H9 (cell line): ENCODE results near the gene SAXO1. TPM values are rescaled to one million over a fixed set of nuclear protein-coding genes. Genes with fewer than 3 reads are reported as not detected.

Source experiments
- DNase-seq: peaks from one replicate; pipeline ENCODE4 v3.0.0-alpha.2; 2017
- H2AFZ ChIP-seq: one replicate; pipeline ENCODE4 v1.6.1; 2013; ENCODE audit warnings: mild to moderate bottlenecking, low read length, control low read depth, moderate library complexity
- H2AK5ac ChIP-seq: 2 replicates; pipeline ENCODE4 v1.6.1; 2013; ENCODE audit warnings: low read length, control low read depth, mixed read lengths; ENCODE audit not compliant: insufficient read length
- H2BK120ac ChIP-seq: one replicate; pipeline ENCODE4 v1.6.1; 2013; ENCODE audit warnings: low read depth, mild to moderate bottlenecking, low read length, control low read depth, inconsistent platforms; ENCODE audit not compliant: poor library complexity, severe bottlenecking
- H2BK12ac ChIP-seq: 2 replicates; pipeline ENCODE4 v1.6.1; 2013; ENCODE audit warnings: low read length, control low read depth, mixed read lengths, low read depth; ENCODE audit not compliant: insufficient read length
- H2BK15ac ChIP-seq: 2 replicates; pipeline ENCODE4 v1.6.1; 2013; ENCODE audit warnings: low read depth, low read length, control low read depth
- H2BK20ac ChIP-seq: one replicate; pipeline ENCODE4 v1.6.1; 2013; ENCODE audit warnings: low read depth, mild to moderate bottlenecking, low read length, control low read depth, inconsistent platforms; ENCODE audit not compliant: poor library complexity, severe bottlenecking
- H2BK5ac ChIP-seq: 2 replicates; pipeline ENCODE4 v1.6.1; 2013; ENCODE audit warnings: low read length, control low read depth, mixed read lengths; ENCODE audit not compliant: insufficient read length
- H3K14ac ChIP-seq: 2 replicates; pipeline ENCODE4 v1.6.1; 2013; ENCODE audit warnings: low read length, control low read depth; ENCODE audit not compliant: insufficient read depth
- H3K18ac ChIP-seq: 2 replicates; pipeline ENCODE4 v1.6.1; 2013; ENCODE audit warnings: low read depth, mild to moderate bottlenecking, mixed read lengths, low read length, control low read depth; ENCODE audit not compliant: insufficient read length
- H3K23ac ChIP-seq: 2 replicates; pipeline ENCODE4 v1.6.1; 2013; ENCODE audit warnings: low read length, control low read depth, mixed read lengths, low read depth; ENCODE audit not compliant: insufficient read length
- H3K23me2 ChIP-seq: 2 replicates; pipeline ENCODE4 v1.6.1; 2013; ENCODE audit warnings: low read depth, mild to moderate bottlenecking, mixed read lengths, low read length, control low read depth; ENCODE audit not compliant: insufficient read length, poor library complexity, severe bottlenecking
- H3K27ac ChIP-seq: 2 replicates; pipeline ENCODE4 v1.5.1; 2013; ENCODE audit warnings: low read length, control low read depth, mixed read lengths, low read depth; ENCODE audit not compliant: insufficient read length
- H3K27me3 ChIP-seq: 2 replicates; pipeline ENCODE4 v1.6.1; 2013; ENCODE audit warnings: low read length, control low read depth, inconsistent platforms; ENCODE audit not compliant: insufficient read depth
- H3K4ac ChIP-seq: 2 replicates; pipeline ENCODE4 v1.6.1; 2013; ENCODE audit warnings: low read depth, mild to moderate bottlenecking, control low read depth, inconsistent platforms, low read length, moderate library complexity
- H3K4me1 ChIP-seq: 2 replicates; pipeline ENCODE4 v1.6.1; 2013; ENCODE audit warnings: low read length, control low read depth, inconsistent platforms; ENCODE audit not compliant: insufficient read depth
- H3K4me2 ChIP-seq: 2 replicates; pipeline ENCODE4 v1.6.1; 2013; ENCODE audit warnings: low read length, control low read depth, mixed read lengths; ENCODE audit not compliant: insufficient read length, insufficient read depth
- H3K56ac ChIP-seq: 2 replicates; pipeline ENCODE4 v1.6.1; 2013; ENCODE audit warnings: low read depth, mild to moderate bottlenecking, mixed read lengths, low read length, control low read depth; ENCODE audit not compliant: insufficient read length
- H3K79me1 ChIP-seq: 2 replicates; pipeline ENCODE4 v1.6.1; 2013; ENCODE audit warnings: low read depth, mild to moderate bottlenecking, moderate library complexity, low read length, control low read depth, inconsistent platforms; ENCODE audit not compliant: insufficient read depth, poor library complexity, severe bottlenecking
- H3K79me2 ChIP-seq: 2 replicates; pipeline ENCODE4 v1.6.1; 2013; ENCODE audit warnings: low read length, control low read depth, inconsistent platforms; ENCODE audit not compliant: insufficient read depth
- H3K9ac ChIP-seq: 2 replicates; pipeline ENCODE4 v1.6.1; 2013; ENCODE audit warnings: low read length, control low read depth, mixed read lengths; ENCODE audit not compliant: insufficient read length; ENCODE audit errors: extremely low read depth
- H3K9me3 ChIP-seq: one replicate; pipeline ENCODE4 v1.6.1; 2013; ENCODE audit warnings: low read depth, low read length, inconsistent platforms; ENCODE audit not compliant: control insufficient read depth
- H3T11ph ChIP-seq: one replicate; pipeline ENCODE4 v1.6.1; 2013; ENCODE audit warnings: mild to moderate bottlenecking, low read length, control low read depth, inconsistent platforms
- H4K20me1 ChIP-seq: one replicate; pipeline ENCODE4 v1.6.1; 2013; ENCODE audit not compliant: control insufficient read depth, insufficient read length, insufficient read depth
- H4K5ac ChIP-seq: 2 replicates; pipeline ENCODE4 v1.6.1; 2013; ENCODE audit warnings: low read depth, mild to moderate bottlenecking, mixed read lengths, low read length, control low read depth; ENCODE audit not compliant: insufficient read length
- H4K8ac ChIP-seq: replicated peaks from 2 replicates; pipeline ENCODE4 v1.6.1; 2013; ENCODE audit warnings: low read length, control low read depth, mixed read lengths, low read depth; ENCODE audit not compliant: insufficient read length
- H4K91ac ChIP-seq: 2 replicates; pipeline ENCODE4 v1.6.1; 2013; ENCODE audit warnings: low read depth, mild to moderate bottlenecking, moderate library complexity, mixed read lengths, low read length, control low read depth; ENCODE audit not compliant: insufficient read length
- H3K27ac Mint-ChIP-seq, 3 experiments: 2 replicates in 2 of 3; 3 replicates in 1 of 3; pipeline ENCODE4 v1.8.0; 2020 to 2021; ENCODE audit warnings: mixed read lengths in 3 of 3, mild to moderate bottlenecking in 1 of 3, moderate library complexity in 1 of 3
- H3K27me3 Mint-ChIP-seq: 2 replicates; pipeline ENCODE4 v1.8.0; 2021; ENCODE audit warnings: low read depth, mild to moderate bottlenecking, moderate library complexity, mixed read lengths
- H3K36me3 Mint-ChIP-seq, 3 experiments: 2 replicates in 2 of 3; 3 replicates in 1 of 3; pipeline ENCODE4 v1.8.0; 2020 to 2021; ENCODE audit warnings: low read depth in 3 of 3, mixed read lengths in 3 of 3; ENCODE audit not compliant: insufficient read depth in 1 of 3
- H3K4me1 Mint-ChIP-seq, 2 experiments: 2 replicates each; pipeline ENCODE4 v1.8.0; 2020; ENCODE audit warnings: mixed read lengths in 2 of 2
- H3K4me3 Mint-ChIP-seq, 2 experiments: 2 replicates in 1 of 2; 3 replicates in 1 of 2; pipeline ENCODE4 v1.8.0; 2020 to 2021; ENCODE audit warnings: mild to moderate bottlenecking in 2 of 2, mixed read lengths in 2 of 2, moderate library complexity in 1 of 2
- H3K9me3 Mint-ChIP-seq, 2 experiments: 2 replicates in 1 of 2; 3 replicates in 1 of 2; pipeline ENCODE4 v1.8.0; 2020; ENCODE audit warnings: mild to moderate bottlenecking in 2 of 2, mixed read lengths in 2 of 2, moderate library complexity in 1 of 2
- WGBS: extraction: QIAGEN DNeasy Blood & Tissue Kit; methylation state at CpG from one replicate; pipeline ENCODE4 v1.1.7; 2013; ENCODE audit warnings: missing lambda C conversion rate, low lambda C conversion rate, mixed read lengths; ENCODE audit not compliant: insufficient read length; ENCODE audit errors: extremely low coverage; 5-methylcytosine and 5-hydroxymethylcytosine counted together
- total RNA-seq: library from RNA; stranded (reverse); gene quantifications from 2 replicates; pipeline ENCODE4 v1.2.1, GENCODE V29; 2021
- TF ChIP-seq, protein P1 (sequence below): fragments of 200-600 bp; sonication (generic); conservative IDR thresholded peaks from 3 replicates; pipeline ENCODE4 v1.8.0; 2021; ENCODE audit warnings: antibody characterized with exemption, mild to moderate bottlenecking

SAXO1 gene
- total RNA-seq, 1 experiment from 2014 or later = 0.09 TPM

DNA sequence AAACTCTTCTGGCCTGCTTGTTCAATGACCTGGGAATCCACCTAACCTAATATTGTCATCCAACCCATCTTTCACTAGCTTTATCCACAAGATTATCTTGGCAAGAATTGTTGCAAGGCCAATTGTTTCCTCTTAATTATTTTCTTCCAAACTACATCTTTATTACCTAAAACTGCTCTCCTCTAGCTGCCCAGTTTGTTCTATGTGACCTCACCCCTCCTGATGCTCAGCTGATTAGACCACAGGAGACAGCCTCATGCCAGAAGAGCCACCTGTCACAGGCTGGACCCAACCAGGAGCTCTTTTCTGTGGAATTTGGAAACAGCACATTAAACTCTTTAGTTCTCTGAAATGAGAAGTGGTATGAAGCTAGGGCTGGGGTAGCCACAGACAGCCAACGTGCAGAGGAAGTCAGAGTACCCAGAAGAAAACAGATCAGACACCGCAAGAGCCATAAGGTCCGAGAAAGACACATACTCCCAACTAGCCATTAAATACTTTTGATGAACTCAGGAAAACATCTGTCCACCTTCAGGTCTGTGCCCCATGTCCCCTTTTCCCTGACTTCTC lies 12.0 kb downstream of the SAXO1 start:
- Histone ChIP-seq H3K23ac (no peak overlapping the region), H2BK20ac (no peak overlapping the region), H2BK5ac (no peak overlapping the region), H3K27ac (no peak overlapping the region), H3K27me3 (no peaks in the 10 kb centered on the region), H3K79me1 (no peaks in the 10 kb centered on the region), H2BK12ac (no peak overlapping the region), H3K23me2 (no peaks in the 10 kb centered on the region), H4K20me1 (no peaks in the 10 kb centered on the region), H4K8ac (no peak overlapping the region), H3K18ac (no peak overlapping the region), H2BK120ac (no peak overlapping the region), H3K9ac (no peak overlapping the region), H3K14ac (no peak overlapping the region), H2AFZ (no peak overlapping the region), H4K91ac (no peak overlapping the region), H3K79me2 (no peaks in the 10 kb centered on the region), H3K56ac (no peak overlapping the region), H3T11ph (no peak overlapping the region), H4K5ac (no peak overlapping the region), H3K4me1 (no peaks in the 10 kb centered on the region), H2BK15ac (no peak overlapping the region), H3K4ac (no peak overlapping the region), H3K9me3 (no peaks in the 10 kb centered on the region), H3K4me2 (no peak overlapping the region), H2AK5ac (no peak overlapping the region)
- Mint-ChIP-seq H3K36me3 (no peaks in the 10 kb centered on the region), H3K9me3 (no peaks in the 10 kb centered on the region), H3K4me3 (no peak overlapping the region), H3K27ac (no peak overlapping the region), H3K27me3 (peaks cover 3% of the 10 kb centered on the region), H3K4me1 (no peaks in the 10 kb centered on the region)
- DNase-seq = no peak
- no CpG with 5 or more reads among the region's 3 CpGs for WGBS
- TF ChIP-seq, protein P1, sequence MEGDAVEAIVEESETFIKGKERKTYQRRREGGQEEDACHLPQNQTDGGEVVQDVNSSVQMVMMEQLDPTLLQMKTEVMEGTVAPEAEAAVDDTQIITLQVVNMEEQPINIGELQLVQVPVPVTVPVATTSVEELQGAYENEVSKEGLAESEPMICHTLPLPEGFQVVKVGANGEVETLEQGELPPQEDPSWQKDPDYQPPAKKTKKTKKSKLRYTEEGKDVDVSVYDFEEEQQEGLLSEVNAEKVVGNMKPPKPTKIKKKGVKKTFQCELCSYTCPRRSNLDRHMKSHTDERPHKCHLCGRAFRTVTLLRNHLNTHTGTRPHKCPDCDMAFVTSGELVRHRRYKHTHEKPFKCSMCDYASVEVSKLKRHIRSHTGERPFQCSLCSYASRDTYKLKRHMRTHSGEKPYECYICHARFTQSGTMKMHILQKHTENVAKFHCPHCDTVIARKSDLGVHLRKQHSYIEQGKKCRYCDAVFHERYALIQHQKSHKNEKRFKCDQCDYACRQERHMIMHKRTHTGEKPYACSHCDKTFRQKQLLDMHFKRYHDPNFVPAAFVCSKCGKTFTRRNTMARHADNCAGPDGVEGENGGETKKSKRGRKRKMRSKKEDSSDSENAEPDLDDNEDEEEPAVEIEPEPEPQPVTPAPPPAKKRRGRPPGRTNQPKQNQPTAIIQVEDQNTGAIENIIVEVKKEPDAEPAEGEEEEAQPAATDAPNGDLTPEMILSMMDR = no peak
